Dedifferentiated amniotic fluid mesenchymal stem cell (primary cell): ENCODE data around the gene MXI1.
"Not testable (repeated sequence)": the region's sequence is repeated elsewhere in the genome, so short reads cannot be mapped to it uniquely, and the experiment has no call there.

Experiments
- DNase-seq: peaks from one replicate; pipeline ENCODE4 v3.0.0-alpha.2; 2016; ENCODE audit errors: extremely low spot score

MXI1 gene

GRCh38 chr10:110317866-110318850 lies 110.8 kb downstream of the MXI1 start:
- DNase-seq, result no peak

GRCh38 chr10:110321869-110322620 lies 114.6 kb downstream of the MXI1 start:
- DNase-seq, result no peak

GRCh38 chr10:110323503-110323902 lies 116.1 kb downstream of the MXI1 start:
- DNase-seq, result peak; percentile 66

- DNase-seq, result no peak
Observed at GRCh38 chr10:110324201-110324804, 116.9 kb downstream of the MXI1 start.

GRCh38 chr10:110324805-110325280 lies 117.4 kb downstream of the MXI1 start:
- no peak for DNase-seq

GRCh38 chr10:110326351-110327032 lies 119.1 kb downstream of the MXI1 start:
- no peak for DNase-seq

- no peak for DNase-seq
Observed at GRCh38 chr10:110327262-110327914, 120.0 kb downstream of the MXI1 start.

GRCh38 chr10:110330675-110331074 lies 123.3 kb downstream of the MXI1 start:
- DNase-seq, result no peak

GRCh38 chr10:110331226-110331795 lies 123.9 kb downstream of the MXI1 start:
- DNase-seq, result not testable (repeated sequence)

GRCh38 chr10:110334061-110334656 lies 126.8 kb downstream of the MXI1 start:
- DNase-seq, result no peak

GRCh38 chr10:110335314-110336064 lies 128.1 kb downstream of the MXI1 start:
- DNase-seq, result no peak

GRCh38 chr10:110336111-110336721 lies 128.8 kb downstream of the MXI1 start:
- DNase-seq, result peak; percentile 98
